Fibroblast of lung (primary cell): ENCODE data around the gene FAM216A. TPM values are rescaled to one million over a fixed set of nuclear protein-coding genes. Genes with fewer than 3 reads are reported as not detected.
"Not testable (repeated sequence)": the region's sequence is repeated elsewhere in the genome, so short reads cannot be mapped to it uniquely, and the experiment has no call there.

ENCODE experiments used
- DNase-seq, 2 donors: peaks; one replicate each; pipeline versions ENCODE4 v3.0.0 to v3.0.0-alpha.2; 2010; ENCODE audit warnings: low read depth in 2 of 2
- H2AFZ ChIP-seq: 2 replicates; pipeline ENCODE4 v1.5.1; 2012; ENCODE audit warnings: low read length, control low read depth, inconsistent platforms
- H3K27ac ChIP-seq: 2 replicates; pipeline ENCODE4 v1.5.1; 2011; ENCODE audit warnings: low read length, control low read depth; ENCODE audit not compliant: insufficient read depth
- H3K27me3 ChIP-seq: 2 replicates; pipeline ENCODE4 v1.5.1; 2011; ENCODE audit warnings: mild to moderate bottlenecking, low read length; ENCODE audit not compliant: control insufficient read depth, insufficient read depth
- H3K36me3 ChIP-seq: 2 replicates; pipeline ENCODE4 v1.5.1; 2011; ENCODE audit warnings: low read length; ENCODE audit not compliant: control insufficient read depth, insufficient read depth
- H3K4me1 ChIP-seq: 2 replicates; pipeline ENCODE4 v1.5.1; 2011; ENCODE audit warnings: low read length; ENCODE audit not compliant: control insufficient read depth, insufficient read depth; ENCODE audit errors: extremely low read depth
- H3K4me2 ChIP-seq: 2 replicates; pipeline ENCODE4 v1.5.1; 2011; ENCODE audit warnings: low read length, control low read depth; ENCODE audit not compliant: insufficient read depth; ENCODE audit errors: extremely low read depth
- H3K4me3 ChIP-seq, 4 experiments: fragments of 200-600 bp in 1 of 4; sonication (generic) in 1 of 4; replicated peaks in 1 of 4; 2 replicates each; pipeline ENCODE4 v1.5.1; 2011 to 2016; ENCODE audit warnings: low read length in 4 of 4, low read depth in 3 of 4, mild to moderate bottlenecking in 3 of 4, control low read depth in 2 of 4, inconsistent platforms in 1 of 4, mixed read lengths in 1 of 4; ENCODE audit not compliant: insufficient read depth in 1 of 4; ENCODE audit errors: control extremely low read depth in 1 of 4
- H3K79me2 ChIP-seq: 2 replicates; pipeline ENCODE4 v1.5.1; 2012; ENCODE audit warnings: mild to moderate bottlenecking, low read length, inconsistent platforms; ENCODE audit not compliant: control insufficient read depth, insufficient read depth
- H3K9ac ChIP-seq: 2 replicates; pipeline ENCODE4 v1.5.1; 2011; ENCODE audit warnings: mild to moderate bottlenecking, low read length, control low read depth; ENCODE audit not compliant: insufficient read depth
- H3K9me3 ChIP-seq: 2 replicates; pipeline ENCODE4 v1.5.1; 2012; ENCODE audit warnings: low read depth, low read length; ENCODE audit not compliant: control insufficient read depth, insufficient read depth
- H4K20me1 ChIP-seq: 2 replicates; pipeline ENCODE4 v1.5.1; 2011; ENCODE audit warnings: low read length; ENCODE audit not compliant: control insufficient read depth, insufficient read depth; ENCODE audit errors: extremely low read depth
- EZH2 ChIP-seq: IDR thresholded peaks from 2 replicates; pipeline ENCODE4 v1.5.1; 2012; ENCODE audit warnings: low read length, control low read depth, mild to moderate bottlenecking; ENCODE audit errors: missing control alignments
- polyA minus RNA-seq: library from RNA; depleted of rRNA, polyadenylated mRNA; stranded (reverse); fragments of >200 nt; gene quantifications from 2 replicates; pipeline ENCODE4 v1.2.3, GENCODE V29; 2011; ENCODE audit warnings: low replicate concordance
- polyA plus RNA-seq, 2 donors: library from polyadenylated mRNA; depleted of rRNA in 1 of 2; stranded (reverse) in 1 of 2; unstranded in 1 of 2; fragments of >200 nt; gene quantifications; 2 replicates each; pipeline ENCODE4 v1.2.1, GENCODE V29; 2011 to 2012; ENCODE audit warnings: missing spikeins in 1 of 2
- total RNA-seq: library from RNA; depleted of rRNA; stranded (reverse); fragments of >200 nt; gene quantifications from 2 replicates; pipeline ENCODE4 v1.2.1, GENCODE V29; 2014
- TF ChIP-seq, protein P1 (sequence below), 2 donors: IDR thresholded peaks in 1 of 2; conservative IDR thresholded peaks in 1 of 2; 1 replicate in 1 of 2; 2 replicates in 1 of 2; pipeline ENCODE4 v1.5.1; 2011 to 2012; ENCODE audit warnings: low read length in 2 of 2, control low read depth in 1 of 2, inconsistent platforms in 1 of 2, low read depth in 1 of 2, mild to moderate bottlenecking in 1 of 2

FAM216A gene, protein sequence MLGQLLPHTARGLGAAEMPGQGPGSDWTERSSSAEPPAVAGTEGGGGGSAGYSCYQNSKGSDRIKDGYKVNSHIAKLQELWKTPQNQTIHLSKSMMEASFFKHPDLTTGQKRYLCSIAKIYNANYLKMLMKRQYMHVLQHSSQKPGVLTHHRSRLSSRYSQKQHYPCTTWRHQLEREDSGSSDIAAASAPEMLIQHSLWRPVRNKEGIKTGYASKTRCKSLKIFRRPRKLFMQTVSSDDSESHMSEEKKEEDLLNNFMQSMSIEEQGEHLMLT
- total RNA-seq, result 14.9 and 16.5 TPM in 2 replicates
- polyA plus RNA-seq, result 20.2 and 28.3 TPM in 2 replicates
- polyA plus RNA-seq (2012), result 11.7 and 15.6 TPM in 2 replicates
- 4.3 TPM in 1 of 2 replicates, not detected in the other for polyA minus RNA-seq

DNA sequence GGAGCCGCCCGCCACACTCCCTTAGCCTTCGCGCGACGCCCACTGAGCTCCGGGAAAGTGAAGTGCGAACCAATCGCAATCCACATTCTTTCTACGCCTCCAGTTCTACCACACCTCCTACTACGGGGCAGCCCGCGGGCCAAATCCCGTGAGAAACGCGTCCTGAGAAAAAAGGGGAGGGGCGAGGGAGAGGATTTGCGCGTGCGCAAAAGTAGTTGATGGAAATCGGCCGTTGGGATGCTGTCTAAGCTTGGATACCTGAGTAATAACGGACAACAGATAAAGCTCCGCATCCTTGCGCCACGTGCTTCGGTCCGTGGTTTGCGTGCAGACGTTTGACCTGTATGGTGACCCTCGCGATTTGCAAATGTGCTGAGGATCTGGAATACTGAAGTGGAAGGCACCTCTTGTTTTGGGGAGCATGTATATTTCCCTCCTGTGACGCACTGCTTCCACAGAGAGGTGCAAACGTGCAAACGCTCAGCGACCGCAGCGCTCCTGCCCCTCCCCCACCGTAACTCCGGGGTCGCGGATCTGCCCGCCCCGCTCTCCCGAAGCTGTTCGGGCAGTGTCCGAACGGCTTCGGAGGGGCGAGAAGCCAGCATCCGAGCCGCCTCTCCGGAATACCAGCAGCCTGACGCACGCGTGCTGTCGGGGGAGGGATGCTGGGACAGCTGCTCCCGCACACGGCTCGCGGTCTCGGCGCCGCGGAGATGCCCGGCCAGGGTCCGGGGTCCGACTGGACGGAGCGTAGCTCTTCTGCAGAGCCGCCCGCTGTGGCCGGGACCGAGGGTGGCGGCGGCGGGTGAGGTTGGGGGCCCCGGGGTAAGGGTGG, at the start of gene FAM216A, which contains the start of gene GPN3:
FAM216A (plus strand) TSS at position 632 of the 835 bp plus-strand sequence; CDS start at position 663, 31 bp downstream.
GPN3 (minus strand) TSS at position 44 of the 835 bp plus-strand sequence. CDS start 54 bp downstream, outside the sequence.
- H3K9ac ChIP-seq, result peak within 1 kb of the TSS; percentile 83
- H2AFZ ChIP-seq, result peak within 1 kb of the TSS; percentile 85
- H3K4me1 ChIP-seq, result peaks cover 3% of the 10 kb centered on the region
- H3K27me3 ChIP-seq, result no peaks in the 10 kb centered on the region
- peak within 1 kb of the TSS; percentile 97 for H3K27ac ChIP-seq
- no peaks in the 10 kb centered on the region for H3K9me3 ChIP-seq
- H3K4me3 ChIP-seq, result peak within 1 kb of the TSS; percentile 62 to 92 (median 78)
- H3K79me2 ChIP-seq, result peaks cover 14% of the 10 kb centered on the region
- TF ChIP-seq EZH2, result no peak
- H3K36me3 ChIP-seq, result no peaks in the 10 kb centered on the region
- no peaks in the 10 kb centered on the region for H4K20me1 ChIP-seq
- H3K4me2 ChIP-seq, result peak within 1 kb of the TSS; percentile 97
- DNase-seq, result peak; percentile 97 to 98

DNA sequence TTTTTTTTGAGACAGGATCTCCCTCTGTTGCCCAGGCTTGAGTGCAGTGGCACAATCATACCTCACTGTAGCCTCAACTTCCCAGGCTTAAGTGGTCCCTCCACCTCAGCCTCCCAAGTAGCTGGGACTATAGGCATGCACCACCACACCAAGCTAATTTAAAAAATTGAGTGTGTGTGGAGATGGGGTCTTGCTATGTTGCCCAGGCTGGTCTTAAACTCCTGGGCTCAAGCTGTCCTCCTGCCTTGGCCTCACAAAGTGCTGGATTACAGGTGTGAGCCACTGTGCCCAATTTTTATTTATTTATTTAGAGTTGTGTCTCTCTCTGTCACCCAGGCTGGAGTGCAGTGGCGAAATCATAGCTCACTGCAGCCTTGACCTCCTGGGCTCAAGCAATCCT, 48.0 kb upstream of the FAM216A start:
- H4K20me1 ChIP-seq, DNase-seq, H3K4me3 ChIP-seq, H3K27ac ChIP-seq, H3K36me3 ChIP-seq, H3K27me3 ChIP-seq, H3K9me3 ChIP-seq, H3K79me2 ChIP-seq, H3K9ac ChIP-seq, H2AFZ ChIP-seq, H3K4me2 ChIP-seq, H3K4me1 ChIP-seq: not testable (repeated sequence)

DNA sequence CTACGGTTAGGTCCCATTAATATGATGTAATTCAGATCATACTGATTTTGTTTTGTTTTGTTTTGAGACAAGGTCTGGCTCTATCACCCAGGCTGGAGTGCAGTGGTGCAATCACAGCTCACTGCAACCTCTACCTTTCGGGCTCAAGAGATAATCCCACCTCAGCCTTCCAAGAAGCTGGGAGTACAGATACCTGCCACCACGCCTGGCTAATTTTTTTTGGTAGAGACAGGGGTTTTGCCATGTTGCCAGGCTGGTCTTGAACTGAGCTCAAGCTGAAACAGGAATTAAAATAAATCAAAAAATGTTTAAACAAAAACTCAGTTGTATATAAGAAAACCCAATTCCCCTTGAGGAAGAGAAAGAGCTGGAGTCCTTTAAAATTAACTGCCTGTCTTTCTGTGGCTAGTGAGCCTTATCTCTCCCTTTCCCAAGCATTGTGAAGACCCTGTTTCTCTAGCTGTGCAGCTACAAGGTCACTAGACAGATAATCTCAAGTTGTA, 47.4 kb upstream of the FAM216A start:
- H4K20me1 ChIP-seq, result no peaks in the 10 kb centered on the region
- H3K9me3 ChIP-seq, result no peaks in the 10 kb centered on the region
- TF ChIP-seq, protein P1, sequence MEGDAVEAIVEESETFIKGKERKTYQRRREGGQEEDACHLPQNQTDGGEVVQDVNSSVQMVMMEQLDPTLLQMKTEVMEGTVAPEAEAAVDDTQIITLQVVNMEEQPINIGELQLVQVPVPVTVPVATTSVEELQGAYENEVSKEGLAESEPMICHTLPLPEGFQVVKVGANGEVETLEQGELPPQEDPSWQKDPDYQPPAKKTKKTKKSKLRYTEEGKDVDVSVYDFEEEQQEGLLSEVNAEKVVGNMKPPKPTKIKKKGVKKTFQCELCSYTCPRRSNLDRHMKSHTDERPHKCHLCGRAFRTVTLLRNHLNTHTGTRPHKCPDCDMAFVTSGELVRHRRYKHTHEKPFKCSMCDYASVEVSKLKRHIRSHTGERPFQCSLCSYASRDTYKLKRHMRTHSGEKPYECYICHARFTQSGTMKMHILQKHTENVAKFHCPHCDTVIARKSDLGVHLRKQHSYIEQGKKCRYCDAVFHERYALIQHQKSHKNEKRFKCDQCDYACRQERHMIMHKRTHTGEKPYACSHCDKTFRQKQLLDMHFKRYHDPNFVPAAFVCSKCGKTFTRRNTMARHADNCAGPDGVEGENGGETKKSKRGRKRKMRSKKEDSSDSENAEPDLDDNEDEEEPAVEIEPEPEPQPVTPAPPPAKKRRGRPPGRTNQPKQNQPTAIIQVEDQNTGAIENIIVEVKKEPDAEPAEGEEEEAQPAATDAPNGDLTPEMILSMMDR (conservative IDR thresholded peaks at IDR 0.05 in 1 of 2, IDR thresholded peaks at IDR 0.05 in 1 of 2; ENCODE audit: low read depth in 1 of 2, low read length in 2 of 2), result no peak
- TF ChIP-seq EZH2, result no peak
- no peak overlapping the region for H3K4me2 ChIP-seq
- no peak overlapping the region for H3K9ac ChIP-seq
- no peak overlapping the region for H2AFZ ChIP-seq
- no peaks in the 10 kb centered on the region for H3K27me3 ChIP-seq
- no peak overlapping the region for H3K27ac ChIP-seq
- no peak for DNase-seq
- no peaks in the 10 kb centered on the region for H3K36me3 ChIP-seq
- no peak overlapping the region for H3K4me3 ChIP-seq
- no peaks in the 10 kb centered on the region for H3K4me1 ChIP-seq
- no peaks in the 10 kb centered on the region for H3K79me2 ChIP-seq
